NCI-H1092 treated with DMSO at 0.1 percent for 48 hours (cell line): ENCODE measurements around the gene PMPCA.
"Not testable (repeated sequence)": the region's sequence is repeated elsewhere in the genome, so short reads cannot be mapped to it uniquely, and the experiment has no call there.

Experiments
- DNase-seq: peaks from one replicate; lab custom pipeline; 2025; lab: John Stamatoyannopoulos, UW

The PMPCA gene

DNA sequence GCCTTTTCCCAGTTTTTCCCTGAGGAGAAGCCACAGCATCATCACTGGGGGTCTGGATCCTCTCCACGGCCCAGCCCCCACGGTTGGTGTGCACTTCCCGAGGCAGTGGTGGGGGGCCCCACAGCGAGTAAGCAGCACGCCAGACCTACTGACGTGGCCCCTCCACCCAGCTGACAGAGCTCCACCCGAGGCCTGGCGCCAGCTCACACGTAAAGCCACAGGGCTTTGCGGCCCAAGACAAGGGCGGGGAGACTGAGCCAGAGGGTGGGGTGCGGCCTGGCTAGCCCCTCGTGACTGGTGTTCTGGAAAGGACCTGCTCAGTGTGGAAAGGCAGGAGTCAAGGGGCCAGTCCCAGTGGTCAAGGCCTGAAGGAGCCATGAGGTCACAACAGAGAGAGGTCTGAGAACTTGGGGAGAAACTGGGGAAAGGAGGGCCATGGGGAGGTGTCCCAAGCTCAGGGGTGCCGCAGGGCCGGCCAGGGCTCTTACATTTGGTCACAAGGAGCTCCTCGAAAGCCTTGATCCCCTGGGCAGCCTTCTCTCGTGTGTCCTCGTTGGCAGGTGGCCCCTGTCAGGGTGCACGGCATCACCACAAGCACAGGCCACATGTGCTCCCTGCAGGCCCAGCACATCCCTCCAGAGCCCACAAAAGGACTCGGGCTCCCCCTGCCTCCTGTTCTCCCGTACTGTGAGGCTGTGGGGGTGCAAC lies 16.0 kb upstream of the PMPCA start:
- DNase-seq = no peak

DNA sequence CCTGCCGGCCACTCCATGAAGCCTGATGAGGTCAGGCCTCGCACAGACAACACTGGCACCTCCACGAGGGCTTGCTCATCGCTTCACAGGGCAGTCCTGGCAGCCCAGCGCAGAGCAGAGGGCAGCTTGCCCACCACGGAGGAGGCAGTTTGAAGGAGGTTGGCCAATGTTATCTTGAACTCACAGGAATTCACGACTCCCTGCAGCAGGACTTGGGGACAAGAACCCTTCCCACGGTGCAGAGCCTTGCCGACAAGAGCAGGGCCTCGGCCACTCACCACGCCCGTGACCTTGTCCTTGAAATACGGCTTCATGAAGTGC lies 15.5 kb upstream of the PMPCA start:
- no peak for DNase-seq

DNA sequence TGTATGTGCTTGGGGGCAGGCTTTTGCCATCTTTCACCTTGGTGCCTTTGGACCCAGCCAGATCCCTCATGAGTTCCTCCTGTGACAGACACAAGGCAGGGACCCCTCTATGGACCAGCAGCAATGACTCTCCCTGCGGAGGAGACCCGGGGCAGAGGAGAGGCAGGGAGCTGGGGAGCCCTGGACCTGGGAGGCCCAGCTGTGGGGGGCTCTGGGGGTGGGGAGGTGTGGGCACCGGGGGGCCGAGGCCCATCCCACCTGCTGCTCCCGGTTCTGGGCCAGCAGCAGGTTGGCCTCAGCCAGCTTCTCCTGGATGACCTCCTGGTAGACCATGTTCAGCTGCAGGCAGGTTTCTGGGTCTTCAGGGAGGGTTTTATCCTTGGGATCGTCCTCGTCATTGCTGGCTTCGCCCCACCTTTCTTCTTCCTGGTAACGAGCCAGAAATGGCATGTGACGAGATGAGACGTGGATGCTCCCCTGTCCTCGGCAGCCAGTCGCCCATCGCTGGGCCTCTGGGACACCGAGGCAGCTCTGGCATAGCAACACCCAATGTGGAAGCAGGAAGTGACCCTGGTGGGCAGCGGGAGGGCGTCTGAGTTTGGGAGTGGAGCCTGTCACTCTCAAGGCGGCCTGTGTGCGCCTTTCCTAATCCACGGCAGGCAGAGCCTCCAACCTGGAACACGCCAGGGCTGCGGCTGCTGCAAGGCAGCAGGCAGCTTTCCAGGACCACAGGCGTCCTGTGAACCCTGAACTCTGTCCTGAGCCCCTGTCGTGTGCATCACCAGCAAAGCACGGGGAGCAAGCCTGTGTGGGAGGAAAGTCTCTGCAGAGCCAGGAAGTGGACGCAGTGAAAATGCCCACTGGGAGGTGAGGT lies 14.9 kb upstream of the PMPCA start:
- no peak for DNase-seq

DNA sequence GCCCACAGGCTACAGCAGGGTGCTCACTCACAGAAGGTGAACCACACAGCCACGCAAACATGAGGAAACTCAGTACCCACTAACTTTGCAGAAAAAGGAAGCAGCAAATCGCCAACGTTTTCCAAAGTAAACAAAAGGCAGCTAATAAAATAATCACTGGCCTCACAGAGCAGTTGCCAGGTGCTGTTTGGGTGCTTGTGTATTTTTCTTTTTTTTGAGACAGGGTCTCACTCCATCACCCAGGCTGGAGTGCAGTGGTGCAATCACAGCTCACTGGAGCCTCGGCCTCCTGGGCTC lies 14.3 kb upstream of the PMPCA start:
- no peak for DNase-seq

DNA sequence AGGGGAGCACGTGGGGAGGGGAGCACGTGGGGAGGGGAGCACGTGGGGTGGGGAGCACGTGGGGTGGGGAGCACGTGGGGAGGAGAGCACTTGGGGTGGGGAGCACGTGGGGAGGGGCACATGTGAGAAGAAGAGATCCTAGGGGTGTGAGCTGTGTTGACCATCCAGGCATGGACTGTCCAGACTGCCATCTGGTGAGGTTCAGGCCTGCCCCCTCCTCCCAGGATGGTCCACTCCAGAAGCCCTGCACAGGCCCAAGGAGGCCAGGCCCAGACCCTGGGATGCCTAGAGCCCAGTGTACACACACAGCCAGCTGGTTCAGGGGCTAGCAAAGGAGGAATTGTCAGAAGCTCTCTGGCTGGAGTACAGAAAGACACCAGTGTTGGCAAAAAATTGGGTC lies 12.8 kb upstream of the PMPCA start:
- no peak for DNase-seq

DNA sequence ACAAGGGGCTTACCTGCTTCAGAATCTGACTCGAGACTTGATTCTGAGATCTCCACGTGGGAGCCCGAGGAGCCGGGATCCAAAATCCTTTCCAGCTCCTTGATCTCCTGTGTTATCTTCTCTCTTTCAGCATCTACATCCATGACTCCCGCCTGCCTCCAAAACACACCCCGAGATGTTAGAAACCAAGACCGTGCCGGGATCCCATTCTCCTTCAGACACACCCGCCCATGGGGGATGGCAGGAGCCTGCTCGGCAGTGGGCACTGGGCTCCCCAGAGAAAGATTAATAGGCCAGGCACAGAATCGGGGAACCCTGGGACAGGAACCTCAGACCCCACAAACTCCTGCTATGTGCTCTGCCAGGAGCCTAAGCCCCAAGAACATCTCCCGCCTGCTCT lies 12.2 kb upstream of the PMPCA start:
- no peak for DNase-seq

DNA sequence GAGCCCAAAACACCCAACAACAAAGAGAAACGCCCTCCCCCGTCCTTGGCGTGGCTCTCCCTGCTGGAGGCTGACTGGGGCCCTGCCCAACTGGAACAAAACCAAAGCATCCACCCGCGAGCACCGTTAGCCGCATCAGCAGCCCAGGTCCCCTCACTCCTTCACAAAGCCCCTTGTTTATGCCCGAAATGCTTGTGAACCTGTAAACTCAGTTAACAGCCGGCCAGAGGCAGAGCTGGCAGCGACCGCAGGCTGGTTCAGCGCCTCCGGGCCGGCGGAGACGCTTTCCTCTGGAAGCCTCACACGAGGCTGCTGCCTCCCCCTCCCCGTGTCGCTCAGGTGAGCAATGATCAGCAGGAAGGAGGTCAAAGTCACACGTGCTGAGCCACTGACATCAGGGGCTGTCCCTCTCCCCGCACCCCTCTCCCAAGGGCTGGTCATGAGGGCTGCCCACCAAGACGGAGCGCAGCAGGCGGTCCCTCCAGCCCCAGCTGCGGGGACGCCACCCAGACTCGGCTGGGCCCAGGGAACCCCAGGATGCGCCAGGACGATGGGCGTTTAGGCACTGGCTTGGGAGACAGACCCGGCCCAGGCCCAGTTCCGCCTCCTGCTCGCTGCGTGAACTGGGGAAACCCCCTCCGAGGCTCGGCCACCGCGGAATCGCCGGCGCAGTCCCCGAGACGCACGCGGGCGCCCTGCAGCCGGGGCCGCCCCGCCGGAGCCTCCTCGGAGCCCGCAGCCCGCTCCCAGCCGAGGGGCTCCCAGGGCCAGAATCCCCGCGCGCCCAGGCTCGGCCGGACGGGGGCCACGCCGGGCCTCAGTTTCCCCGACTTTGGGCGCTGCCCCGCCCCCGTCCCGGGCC lies 11.1 kb upstream of the PMPCA start:
- DNase-seq = no peak

DNA sequence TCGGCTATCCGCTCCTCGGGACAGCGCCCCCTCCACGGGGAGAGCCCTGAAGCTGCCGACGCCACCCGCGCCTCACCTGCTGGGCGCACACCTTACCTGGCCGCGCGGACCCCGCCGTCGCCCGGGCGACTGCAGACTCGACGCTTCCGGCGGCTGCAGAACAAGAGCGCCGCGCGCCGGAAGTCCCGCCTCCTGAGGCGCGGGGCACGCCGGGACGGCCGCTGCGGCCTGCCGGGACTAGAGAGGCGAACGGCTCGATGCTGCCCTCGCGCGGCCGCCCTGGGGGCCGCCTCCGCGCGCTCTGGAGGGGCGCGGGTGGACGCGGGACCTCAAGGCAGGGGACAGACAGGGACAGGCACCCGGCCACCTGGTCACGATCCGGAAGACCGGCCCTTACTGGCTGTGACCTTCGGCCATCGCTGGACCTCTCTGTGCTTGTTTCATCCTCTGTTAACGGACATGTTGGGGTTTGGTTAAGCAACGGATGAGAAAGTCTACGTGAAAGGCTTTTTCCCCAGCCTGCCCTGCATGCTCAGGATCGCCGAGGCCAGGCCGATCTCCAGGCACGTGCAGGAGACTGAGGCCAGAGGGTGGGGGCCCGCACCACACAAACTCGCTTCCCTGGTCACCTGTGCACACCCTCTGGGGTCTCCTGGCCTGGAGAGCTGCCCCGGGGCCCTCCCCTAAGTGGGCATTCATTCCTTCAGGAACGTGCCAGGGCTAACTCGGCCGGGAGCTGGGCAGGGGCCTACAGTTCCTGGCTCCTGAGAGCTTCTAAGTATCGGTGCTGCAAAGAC lies 10.2 kb upstream of the PMPCA start, which contains the start of gene SNAPC4:
TSS of gene SNAPC4 (minus strand) at position 133 of the 797 bp plus-strand sequence. CDS start 1,742 bp downstream, outside the sequence.
- DNase-seq = peak; percentile 85

DNA sequence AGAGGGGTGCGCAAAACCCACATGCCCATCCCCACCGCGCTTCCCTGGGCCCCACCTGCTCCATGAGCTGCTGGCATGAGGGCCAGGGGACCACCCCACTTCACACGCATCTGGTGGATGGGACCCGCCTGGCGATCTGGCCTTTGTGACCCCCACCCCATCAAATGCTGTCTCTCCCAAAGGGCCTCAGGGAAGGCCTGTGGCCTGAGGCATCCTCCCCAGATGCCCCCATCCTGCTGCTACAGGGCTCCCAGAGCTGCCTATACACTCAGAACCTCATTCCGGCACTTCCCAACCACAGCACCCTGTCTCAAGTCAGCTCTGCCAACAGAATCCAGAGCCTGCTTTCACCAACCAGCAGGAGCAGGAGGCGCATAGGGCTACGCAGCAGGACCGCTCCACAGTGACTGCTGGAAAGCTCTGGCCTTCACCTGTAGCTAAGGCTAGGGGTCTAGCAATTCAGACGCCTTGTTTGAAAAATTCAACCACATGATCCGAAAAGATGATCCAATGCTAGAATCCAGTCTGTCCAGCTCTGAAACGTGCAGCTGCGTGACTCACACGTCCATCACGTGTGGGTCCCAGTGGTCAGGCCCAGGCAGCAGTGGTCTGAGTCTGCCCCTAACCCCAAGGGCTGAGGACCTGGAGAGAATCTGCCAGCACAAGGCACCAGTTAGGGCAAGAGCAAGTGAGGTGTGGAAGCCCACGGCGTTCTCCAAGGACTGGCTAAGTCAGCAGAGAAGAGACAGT lies 9.1 kb upstream of the PMPCA start:
- DNase-seq = peak; percentile 4

DNA sequence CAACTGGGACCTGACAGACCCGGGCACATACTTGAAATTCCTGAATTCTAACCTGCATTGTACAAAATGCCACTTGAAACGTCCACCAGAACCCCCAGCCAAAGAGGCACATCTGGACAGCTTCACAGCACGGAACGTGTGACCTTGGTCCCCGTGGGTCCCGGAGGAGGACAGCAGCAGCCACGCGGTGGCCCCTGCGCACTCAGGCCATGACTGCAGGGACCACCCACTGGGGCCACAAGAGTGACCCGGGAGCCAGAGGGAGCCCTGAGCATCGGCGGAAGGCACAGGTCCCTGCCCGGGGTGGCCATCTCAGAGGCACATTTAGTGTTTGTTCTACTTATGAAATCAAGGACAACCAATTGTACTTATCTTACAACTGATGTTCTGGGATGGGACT lies 8.4 kb upstream of the PMPCA start:
- DNase-seq = no peak

DNA sequence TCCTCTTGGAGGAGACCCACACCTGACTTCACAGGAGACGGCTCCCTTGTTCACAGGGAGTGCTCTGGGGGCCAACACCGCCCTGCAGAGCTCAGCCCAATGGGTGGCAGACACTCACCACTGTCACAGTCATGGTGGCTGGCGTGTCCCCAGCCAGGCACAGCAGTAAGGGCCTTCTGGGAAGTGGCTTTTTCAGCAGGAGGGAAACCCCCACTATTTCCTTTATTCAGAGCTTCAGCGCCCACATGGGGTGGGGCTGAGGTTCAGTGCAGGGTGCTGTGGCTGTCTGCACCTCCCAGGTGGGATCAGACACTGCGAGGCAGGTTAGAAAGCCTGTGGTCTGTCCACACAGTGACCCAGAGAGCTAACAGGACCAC lies 6.9 kb upstream of the PMPCA start:
- DNase-seq = no peak

DNA sequence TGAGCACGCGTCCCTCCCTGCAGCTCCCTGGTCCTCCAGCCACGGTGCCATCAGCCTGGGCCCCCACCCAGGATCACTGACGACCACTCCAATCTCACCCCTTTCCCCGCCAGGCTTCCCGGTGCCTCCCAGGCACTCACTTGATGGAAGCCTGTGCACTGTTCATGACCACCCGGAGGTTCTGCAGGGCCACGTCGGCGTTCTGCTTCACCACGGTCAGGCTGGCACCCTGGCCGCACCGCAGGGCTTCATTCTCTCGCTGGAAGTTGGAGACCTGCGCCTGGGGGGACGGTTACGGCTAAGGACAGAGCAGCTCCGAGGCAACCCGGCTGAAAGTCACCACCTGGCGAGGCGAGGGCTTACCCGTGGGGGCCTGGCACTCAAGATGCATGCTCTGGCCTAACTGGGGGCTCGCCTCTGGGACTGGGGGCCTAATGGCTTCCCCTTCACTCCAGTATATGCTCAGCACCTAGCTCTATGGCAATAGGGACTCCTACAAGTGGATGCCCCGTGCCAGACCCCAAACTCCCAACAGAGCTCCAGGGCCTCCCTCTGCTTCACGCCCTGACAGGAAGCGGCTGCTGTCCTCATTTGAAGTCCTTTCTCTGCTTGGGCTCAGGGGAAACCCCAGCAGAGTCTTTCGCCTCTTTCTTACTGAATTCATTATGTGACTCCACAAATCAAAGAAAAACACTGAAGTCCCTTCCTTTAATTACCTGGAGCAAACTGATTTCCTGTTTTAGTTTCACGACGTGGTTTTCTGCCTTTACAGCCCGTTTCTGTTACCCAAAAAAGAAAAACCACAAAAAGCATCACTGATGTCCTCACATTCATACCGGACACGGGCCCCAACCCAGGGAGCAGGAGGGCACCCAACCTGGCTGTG lies 6.3 kb upstream of the PMPCA start:
- no peak for DNase-seq

DNA sequence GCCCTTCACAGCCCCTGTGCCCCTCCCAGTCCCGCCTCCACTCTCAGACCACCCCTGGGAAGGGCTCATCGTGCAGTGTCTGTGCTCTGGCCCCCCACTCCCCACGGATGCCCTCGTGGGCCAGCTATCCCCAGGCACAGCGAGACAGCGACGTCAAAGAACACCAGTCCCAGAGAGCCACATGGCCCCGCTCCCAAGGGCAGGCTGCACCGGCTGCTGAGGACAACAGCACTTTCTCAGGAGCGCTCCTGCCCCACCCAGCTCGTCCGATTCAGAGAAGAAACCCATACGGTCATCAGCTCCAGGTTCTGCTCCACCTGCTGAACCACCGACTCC lies 5.7 kb upstream of the PMPCA start:
- no peak for DNase-seq

DNA sequence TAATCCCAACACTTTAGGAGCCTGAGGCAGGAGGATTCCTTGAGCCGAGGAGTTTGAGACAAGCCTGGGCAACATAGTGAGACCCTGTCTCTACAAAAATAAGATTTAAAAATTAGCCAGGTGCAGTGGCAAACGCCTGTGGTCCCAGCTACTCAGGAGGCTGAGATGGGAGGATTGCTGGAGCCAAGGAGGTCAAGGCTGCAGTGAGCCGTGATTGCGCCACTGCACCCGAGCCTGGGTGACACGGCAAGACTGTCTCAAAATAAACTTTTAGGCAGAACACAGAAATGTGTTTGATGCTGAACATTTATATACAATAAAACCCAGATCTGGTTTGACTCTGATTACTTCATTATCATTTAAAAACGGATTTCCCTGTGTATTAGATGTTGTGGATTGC lies 5.0 kb upstream of the PMPCA start:
- DNase-seq = no peak

DNA sequence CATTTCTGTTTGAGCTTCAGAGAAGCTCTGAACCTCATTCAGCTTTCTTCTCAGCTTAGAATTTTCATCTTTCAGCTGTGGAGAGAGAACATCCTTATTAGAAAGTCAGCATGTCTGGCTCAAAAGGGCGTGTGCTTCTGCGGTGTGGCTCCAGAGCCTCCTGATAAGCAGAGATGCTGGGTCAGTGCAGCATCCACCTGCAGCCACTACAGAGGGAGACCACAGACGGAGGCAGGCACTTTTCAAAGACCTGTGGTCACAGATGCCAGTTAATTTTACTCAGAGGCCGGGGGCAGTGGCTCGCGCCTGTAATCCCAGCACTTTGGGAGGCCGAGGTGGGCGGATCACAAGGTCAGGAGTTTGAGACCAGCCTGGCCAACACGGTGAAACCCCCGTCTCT lies 4.6 kb upstream of the PMPCA start:
- DNase-seq = not testable (repeated sequence)

DNA sequence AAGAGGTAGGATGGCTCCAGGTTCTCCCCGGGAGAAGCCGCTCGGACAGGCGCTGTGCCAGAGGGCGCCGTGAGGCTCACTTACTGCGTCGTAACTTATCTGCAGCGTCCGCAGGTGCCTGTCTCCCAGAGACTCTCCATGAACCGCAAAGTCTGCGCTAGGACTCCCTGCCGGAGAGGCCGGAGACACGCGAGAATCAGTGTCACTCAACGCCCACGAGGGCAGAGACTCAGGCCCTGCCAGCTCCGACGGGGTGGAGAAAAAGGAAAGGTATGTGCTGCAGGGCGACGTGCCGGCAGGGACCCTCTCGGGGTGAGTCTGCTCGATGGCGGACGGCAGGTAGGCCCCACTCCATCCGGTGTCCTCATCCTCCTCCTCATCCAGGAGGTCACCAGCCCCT lies 3.4 kb upstream of the PMPCA start:
- DNase-seq = not testable (repeated sequence)

DNA sequence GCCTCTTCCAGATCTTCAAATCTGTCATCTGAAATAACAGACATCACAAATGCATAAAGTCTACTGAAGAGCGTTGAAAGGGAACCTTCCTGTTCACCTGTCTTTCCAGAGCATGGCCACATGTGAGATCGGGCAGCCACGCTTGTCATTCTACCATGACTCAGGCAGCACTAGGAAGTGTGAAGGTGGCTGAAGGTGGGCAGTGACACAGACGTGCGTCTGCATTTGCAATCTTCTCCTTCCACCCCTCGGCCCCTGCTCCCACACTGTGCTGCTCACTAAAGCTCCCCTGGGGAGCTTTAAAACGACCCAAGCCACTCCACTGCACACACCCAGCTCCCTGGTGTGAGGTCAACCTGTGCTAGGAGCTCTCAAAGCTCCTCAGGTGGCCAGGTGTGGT lies 2.5 kb upstream of the PMPCA start:
- DNase-seq = no peak

DNA sequence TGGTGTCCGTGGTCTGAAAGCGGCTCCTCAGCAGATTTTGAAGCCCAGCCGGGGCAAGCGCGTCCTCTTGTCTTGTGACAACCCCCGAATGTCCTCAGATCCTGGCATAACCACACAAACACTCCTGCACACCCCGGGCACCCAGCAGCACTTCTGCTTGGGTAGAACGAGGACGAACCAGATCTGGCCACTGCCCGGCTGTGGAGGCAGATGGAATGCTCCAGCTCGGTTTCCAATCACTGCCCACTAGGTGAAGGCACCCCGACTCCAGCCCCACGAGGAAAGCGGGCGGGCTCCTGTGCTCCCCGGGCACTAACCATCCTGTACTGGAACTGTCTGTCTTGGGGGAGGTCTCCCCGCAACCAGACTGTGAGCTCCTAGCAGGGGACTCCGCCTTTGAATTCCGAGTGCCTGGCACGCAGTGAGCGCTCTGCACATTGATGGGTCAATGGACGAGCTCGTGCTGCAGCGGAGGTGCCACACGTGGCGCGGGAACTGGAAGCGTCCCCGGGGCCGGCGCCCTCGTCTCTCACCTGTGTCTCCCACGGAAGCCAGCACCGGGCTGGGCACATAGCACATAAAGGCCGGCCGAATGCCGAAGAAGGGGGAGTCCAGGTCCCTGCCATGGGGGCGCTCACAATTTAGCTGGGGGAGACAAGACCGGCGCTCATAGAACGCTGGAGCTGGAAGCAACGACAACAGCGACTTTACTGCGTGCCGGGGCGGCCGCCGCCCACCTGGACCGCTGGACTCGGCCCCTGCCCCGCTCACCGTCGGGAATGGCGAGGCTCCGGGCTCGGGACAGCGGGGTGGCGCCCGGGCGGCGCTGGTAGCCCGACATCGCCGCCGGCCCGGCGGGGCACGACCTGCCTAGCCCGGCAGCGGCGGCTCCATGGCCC lies 652 bp upstream of the PMPCA start:
- DNase-seq = peak; percentile 20

DNA sequence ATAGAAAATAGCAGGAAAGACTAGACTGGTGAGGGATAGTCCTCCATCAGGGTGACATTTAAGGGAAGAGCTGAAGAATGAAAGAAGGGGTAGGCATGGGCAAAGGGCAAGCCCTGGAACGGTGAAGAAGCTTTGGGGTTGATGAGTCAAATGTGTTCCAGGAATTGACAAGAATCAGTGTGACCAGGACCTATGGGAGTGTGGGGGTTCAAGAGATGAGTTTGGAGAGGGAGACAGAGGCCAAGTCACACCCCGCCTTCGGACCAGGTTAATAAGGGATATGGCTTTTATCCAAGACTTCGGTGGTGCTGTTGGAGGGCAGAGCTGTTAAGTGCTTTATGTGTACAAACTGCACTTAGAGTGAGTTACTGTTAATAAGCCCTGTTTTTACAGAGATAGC lies 920 bp downstream of the PMPCA start:
- no peak for DNase-seq
